Epithelial cell of esophagus (primary cell): Measurements from ENCODE around the gene PXDN.

ENCODE experiments used
- DNase-seq: peaks from one replicate; pipeline ENCODE4 v3.0.0; 2010; ENCODE audit warnings: low read depth
- H3K4me3 ChIP-seq: 2 replicates; pipeline ENCODE4 v1.5.1; 2011; ENCODE audit warnings: mild to moderate bottlenecking, low read length, control low read depth
- CTCF ChIP-seq: IDR thresholded peaks from 2 replicates; pipeline ENCODE4 v1.5.1; 2011; ENCODE audit warnings: low read depth, mild to moderate bottlenecking, low read length, control low read depth, inconsistent platforms; ENCODE audit not compliant: insufficient read depth; ENCODE audit errors: missing control alignments

PXDN gene

GRCh38 chr2:1696472-1696871 is 47.8 kb downstream of the PXDN start:
- peak; percentile 29 for DNase-seq
- no peak for TF ChIP-seq CTCF
- H3K4me3 ChIP-seq, result no peak overlapping the region

GRCh38 chr2:1694371-1695271 is 49.7 kb downstream of the PXDN start:
- DNase-seq, result no peak
- H3K4me3 ChIP-seq, result no peak overlapping the region
- TF ChIP-seq CTCF, result no peak

GRCh38 chr2:1693723-1694122 is 50.6 kb downstream of the PXDN start:
- H3K4me3 ChIP-seq, result no peak overlapping the region
- TF ChIP-seq CTCF, result no peak
- no peak for DNase-seq

- H3K4me3 ChIP-seq, result no peak overlapping the region
- DNase-seq, result no peak
- no peak for TF ChIP-seq CTCF
These were observed 52.0 kb downstream of the PXDN start for GRCh38 chr2:1692342-1692741.

- no peak for TF ChIP-seq CTCF
- no peak overlapping the region for H3K4me3 ChIP-seq
- no peak for DNase-seq
These were observed 52.9 kb downstream of the PXDN start for GRCh38 chr2:1691366-1691765.

- no peak overlapping the region for H3K4me3 ChIP-seq
- no peak for DNase-seq
- TF ChIP-seq CTCF, result no peak
These were observed 54.1 kb downstream of the PXDN start for GRCh38 chr2:1690056-1690775.
